ENCODE data around the gene HDGFL3. TPM values are rescaled to one million over a fixed set of nuclear protein-coding genes. Genes with fewer than 3 reads are reported as not detected.

HDGFL3 gene
- total and polyA plus RNA-seq, 9 of the 15 experiments (the other 6 are each of a cell fraction or from before 2014, with no cell fraction given): 6.7 to 42.0 (median 31.4) TPM

DNA sequence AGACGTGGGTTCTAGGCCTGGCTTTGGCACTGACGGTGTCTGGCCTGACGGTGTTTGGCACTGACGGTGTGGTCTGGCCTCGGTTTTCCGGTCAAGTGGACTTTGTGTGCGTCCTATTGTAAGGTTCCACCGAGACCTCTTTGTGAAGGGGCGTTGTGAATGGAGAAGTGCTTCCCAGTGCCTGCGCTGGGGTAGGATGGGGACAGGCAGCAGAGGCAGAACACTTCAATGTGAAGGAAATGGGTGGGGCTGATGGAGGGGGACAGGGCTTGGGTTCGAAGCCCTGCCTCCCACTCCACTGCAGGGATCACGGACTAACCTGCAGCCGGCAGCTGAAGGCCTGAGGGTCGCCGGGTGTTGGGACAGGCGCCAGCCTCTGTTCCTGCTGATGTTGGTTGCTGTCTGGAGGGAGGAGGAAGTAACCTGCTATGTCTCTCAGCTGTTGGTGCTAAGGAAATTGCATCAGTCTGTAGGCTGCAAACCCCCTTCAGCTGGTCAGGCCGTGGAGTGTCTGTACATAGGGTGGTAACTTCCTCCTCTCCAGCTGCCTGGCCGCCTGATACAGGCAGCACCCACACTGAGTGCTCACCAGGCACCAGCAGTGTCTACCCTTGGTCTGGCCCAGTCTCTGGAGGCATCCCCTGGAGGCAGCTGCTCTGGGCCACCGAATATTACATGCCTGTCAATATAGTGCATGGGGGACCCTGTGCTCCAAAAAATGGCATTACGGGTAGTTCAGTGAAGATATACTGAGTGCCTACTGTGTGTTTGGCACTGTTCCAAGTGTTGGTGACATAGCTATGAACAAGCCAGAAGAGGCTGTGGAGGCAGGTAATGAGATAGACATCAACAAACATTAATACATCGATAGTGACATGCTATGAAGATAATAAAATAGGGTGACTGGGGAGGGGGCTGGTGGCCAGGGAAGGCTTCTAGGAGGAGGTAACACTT, 99.1 kb downstream of the HDGFL3 start (continued):
- TF ChIP-seq REST (IDR thresholded peaks at IDR 0.05; ENCODE audit: borderline replicate concordance): peak; percentile 33; the same call in 1 of the 2 replicates
- no peak for TF ChIP-seq REST (CRISPR knock-in tag; IDR thresholded peaks at IDR 0.05; ENCODE audit: low read depth)
- no peak for TF ChIP-seq GATAD2B (IDR thresholded peaks at IDR 0.05; ENCODE audit: borderline replicate concordance)
- TF ChIP-seq, protein P1, sequence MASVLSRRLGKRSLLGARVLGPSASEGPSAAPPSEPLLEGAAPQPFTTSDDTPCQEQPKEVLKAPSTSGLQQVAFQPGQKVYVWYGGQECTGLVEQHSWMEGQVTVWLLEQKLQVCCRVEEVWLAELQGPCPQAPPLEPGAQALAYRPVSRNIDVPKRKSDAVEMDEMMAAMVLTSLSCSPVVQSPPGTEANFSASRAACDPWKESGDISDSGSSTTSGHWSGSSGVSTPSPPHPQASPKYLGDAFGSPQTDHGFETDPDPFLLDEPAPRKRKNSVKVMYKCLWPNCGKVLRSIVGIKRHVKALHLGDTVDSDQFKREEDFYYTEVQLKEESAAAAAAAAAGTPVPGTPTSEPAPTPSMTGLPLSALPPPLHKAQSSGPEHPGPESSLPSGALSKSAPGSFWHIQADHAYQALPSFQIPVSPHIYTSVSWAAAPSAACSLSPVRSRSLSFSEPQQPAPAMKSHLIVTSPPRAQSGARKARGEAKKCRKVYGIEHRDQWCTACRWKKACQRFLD (CRISPR knock-in tag; IDR thresholded peaks at IDR 0.05): no peak
- TF ChIP-seq ZNF134 (CRISPR knock-in tag; conservative IDR thresholded peaks at IDR 0.05): no peak
- peak; percentile 97 for TF ChIP-seq NFIC (IDR thresholded peaks at IDR 0.05)
- no peak for TF ChIP-seq TAF9B (IDR thresholded peaks at IDR 0.05; ENCODE audit: partially characterized antibody)
- no peak for TF ChIP-seq DNMT1 (IDR thresholded peaks at IDR 0.05)
- TF ChIP-seq TAF1 (IDR thresholded peaks at IDR 0.05; ENCODE audit: control insufficient read depth, extremely low read depth, insufficient read depth, low read length, severe bottlenecking): no peak
- TF ChIP-seq CTCFL (IDR thresholded peaks at IDR 0.05; ENCODE audit: borderline replicate concordance, insufficient read depth, low read depth, low read length, poor library complexity, severe bottlenecking): no peak
- no peak for TF ChIP-seq OTX1 (CRISPR knock-in tag; IDR thresholded peaks at IDR 0.05)
- TF ChIP-seq HBP1 (CRISPR knock-in tag; IDR thresholded peaks at IDR 0.05): no peak
- TF ChIP-seq, protein P2, sequence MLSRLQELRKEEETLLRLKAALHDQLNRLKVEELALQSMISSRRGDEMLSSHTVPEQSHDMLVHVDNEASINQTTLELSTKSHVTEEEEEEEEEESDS (CRISPR knock-in tag; IDR thresholded peaks at IDR 0.05): no peak
